Activated CD4-positive, alpha-beta T cell treated with anti-CD3 and anti-CD28 coated beads, Interleukin-2, Interleukin-4, amounts not matched to agents 100 ng/mL and 50 ng/mL, durations not matched to agents 16 hours and 8 hours (primary cell): ENCODE data around the gene PEX11G.
A peak's percentile ranks its signal among the peaks of the same experiment; 100 is the strongest.

Experiments used
- DNase-seq: peaks from one replicate; pipeline ENCODE4 v3.0.0-alpha.2; 2020; ENCODE audit warnings: low spot score

PEX11G gene

DNA sequence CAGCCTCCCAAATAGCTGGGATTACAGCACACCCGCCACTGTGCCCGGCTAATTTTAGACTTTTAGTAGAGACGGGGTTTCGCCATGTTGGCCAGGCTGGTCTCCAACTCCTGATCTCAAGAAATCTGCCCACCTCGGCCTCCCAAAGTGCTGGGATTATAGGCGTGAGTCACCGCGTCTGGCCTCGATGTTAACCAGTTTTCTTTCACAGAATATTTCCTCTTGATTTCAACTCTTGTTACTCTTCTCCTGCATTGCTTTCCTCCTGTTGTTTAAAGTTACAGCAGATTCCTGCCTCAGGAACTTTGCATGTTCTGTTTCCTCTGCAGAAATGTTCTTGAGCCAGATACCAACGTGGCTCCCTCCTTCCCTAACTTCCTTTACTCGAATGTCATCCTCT lies 3.7 kb upstream of the PEX11G start:
- no peak for DNase-seq

DNA sequence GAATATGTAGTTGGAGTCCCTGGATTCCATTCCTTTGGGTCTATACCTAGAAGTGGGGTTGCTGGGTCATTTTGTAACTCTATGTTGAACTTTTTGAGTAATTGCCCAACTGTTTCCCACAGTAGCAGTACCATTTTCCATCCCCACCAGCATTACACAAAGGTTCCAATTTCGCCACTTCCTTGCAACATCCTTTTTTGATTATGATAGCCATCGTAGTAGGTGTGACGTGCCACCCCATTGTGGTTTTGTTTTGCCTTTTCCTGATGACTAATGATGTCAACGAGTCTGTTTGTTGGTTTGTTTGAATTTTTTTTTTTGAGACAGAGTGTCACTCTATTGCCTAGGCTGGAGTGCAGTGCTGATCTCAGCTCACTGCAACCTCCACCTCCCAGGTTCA lies 3.3 kb upstream of the PEX11G start:
- DNase-seq, result peak; percentile 87

DNA sequence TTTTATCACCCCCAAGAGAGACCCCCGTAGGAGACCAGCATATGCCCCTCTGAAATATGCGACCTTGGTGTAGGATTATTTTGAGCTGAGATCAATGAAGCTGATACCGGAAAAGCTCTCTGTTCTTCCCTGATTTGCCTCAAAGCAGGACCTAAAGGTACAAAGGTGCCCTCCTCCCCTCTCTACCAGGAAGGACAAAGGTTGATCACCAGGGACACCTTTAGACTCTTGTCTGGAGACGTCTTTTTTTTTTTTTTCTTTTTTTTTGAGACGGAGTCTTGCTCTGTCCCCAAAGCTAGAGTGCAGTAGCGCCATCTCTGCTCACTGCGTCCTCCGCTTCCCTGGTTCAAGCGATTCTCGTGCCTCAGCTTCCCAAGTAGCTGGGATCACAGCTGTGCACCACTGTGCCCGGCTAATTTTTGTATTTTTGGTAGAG lies 792 bp upstream of the PEX11G start:
- DNase-seq, result no peak

DNA sequence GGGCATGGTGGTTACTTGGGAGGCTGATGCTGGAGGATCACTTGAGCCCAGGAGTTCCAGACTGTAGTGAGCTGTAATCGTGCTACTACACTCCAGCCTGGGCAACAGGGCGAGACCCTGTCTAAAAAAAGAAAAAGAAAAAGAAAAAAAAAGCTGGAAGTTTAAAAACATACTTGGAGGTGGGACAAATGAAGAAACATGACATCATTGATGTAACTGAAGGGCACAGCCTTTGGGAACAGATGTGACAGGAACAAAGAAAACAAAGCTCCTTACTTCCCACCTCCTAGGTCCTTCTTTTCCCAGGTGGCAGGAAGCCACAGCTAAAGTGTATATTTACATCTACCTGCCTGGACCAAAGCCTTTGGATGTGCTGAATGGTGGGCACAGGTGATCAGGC lies 1.9 kb downstream of the PEX11G start:
- DNase-seq, result no peak

DNA sequence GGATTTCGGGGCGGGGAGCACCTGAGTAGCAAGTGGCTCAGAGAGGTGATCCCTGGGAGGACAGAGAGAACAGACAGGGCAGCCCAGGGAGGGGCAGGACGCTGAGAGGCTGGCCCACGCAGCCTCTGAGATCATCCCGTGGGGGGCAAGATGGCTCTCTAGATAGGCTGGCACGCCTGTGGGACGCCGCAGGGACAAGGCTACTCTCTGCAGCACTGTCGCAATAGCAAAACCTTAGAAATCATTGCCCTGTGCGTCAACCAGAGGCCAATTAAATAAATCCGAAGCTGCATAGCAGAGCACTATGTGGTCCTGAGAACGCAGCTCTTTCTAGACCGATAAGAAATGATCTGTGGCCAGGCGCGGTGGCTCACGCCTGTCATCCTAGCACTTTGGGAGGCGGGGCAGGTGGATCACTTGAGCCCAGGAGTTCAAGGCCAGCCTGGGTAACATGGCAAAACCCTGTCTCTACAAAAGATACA lies 5.1 kb downstream of the PEX11G start:
- no peak for DNase-seq

DNA sequence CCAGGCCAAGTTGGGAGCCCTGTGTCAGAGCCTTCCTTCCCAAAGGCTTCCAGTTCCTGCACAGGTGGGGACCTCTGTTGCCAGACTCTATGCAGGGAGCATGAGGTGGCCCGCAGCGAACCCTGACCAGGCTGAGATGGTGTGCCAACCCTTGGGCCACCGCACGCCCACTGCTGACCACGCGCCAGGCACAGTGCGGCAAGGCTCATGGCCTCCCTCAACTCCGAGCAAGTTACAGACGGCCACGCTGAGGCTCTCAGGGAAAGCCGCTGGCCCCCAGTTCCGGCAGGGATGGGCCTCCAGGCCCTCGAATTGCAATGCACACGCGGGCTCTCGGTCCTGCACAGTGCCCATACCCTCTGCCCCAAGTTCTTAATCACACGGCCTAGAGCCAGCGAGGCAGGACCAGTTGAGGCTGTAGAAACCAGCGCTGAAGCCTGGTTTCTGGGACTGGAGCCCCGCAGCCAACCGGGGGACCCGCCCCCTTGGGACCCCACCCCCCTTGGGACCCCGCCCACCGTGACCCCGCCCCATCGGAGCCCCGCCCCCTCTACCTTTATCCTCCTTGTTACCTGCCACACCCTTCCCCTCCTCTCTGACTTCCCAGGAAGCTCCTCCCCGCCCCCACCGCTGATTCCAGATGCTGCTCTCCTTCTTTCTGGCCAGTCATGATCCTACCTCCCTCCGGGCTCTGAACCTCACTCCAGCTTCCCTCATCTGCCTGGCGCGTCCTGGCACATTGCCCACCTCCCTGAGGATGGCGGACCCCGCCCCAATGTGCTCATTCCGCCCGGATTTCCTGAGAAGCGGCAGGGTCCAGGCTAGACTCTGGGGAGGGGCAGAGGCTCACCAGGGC lies 6.0 kb downstream of the PEX11G start:
- DNase-seq, result no peak

DNA sequence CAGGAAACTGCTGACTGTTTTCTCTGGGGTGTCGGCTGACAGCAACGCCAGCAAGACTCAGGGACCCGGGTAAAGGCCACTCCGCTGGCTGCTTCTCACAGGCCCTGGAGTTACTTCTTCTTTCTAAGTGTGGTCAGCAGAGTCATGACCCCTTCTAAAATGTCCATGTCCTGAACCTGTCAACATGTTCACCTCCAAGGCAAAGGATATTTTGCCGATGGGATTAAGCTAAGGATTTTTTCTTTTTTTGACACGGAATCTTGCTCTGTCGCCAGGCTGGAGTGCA lies 7.9 kb downstream of the PEX11G start:
- DNase-seq, result no peak

DNA sequence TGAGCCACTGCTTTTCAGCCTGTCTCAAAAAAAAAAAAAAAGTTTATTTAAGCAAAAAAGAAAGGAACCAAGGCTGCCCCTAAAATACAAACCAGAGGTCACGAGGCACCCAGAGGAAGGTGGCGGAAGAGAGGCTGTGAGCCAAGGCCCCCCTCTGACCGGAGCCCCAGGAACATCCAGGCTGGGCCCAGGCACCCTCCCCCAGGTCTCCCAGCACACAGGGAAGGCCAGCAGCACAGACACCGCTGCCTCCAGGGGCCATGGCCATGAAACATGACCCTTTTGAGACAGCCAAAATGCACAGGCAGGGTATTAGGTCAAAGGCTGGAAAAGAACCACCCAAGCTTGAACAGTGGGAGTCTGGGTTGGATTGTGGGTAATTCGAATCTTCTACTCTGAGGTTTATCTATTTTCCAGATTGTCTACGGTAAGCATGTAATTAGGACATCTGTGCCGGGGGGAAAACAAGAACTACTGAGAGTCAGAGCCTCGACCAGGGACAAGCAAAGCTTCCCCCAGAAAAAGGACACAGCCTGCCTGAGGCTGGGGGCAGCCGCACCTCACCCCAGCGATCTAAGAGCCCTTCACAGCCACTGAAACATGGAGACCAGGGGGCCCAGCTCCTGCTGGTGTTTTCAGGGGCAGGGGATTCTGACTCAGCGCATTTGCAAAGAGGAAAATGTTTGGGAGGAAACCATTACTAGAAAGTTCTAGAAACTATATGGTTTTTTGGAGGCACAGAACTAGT lies 8.4 kb downstream of the PEX11G start:
- DNase-seq, result no peak

DNA sequence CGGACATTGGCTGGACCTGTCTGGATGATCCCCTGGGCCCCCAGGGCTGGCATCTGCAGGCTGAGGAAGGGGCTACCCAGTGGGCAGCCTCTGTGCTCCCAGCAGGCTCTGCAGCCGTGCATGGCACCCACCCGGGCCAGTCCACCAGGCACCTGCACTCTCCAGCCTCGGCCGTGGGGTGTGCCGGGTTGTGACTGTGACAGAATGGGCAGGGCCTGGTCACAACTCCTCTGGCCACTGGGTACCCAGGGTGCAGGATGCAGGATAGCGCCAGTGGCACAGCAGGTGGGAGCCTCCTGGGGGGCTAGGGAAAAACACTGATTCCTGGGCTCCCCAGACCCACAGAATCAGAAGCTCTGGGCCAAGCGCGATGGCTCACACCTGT lies 10.0 kb downstream of the PEX11G start:
- no peak for DNase-seq

DNA sequence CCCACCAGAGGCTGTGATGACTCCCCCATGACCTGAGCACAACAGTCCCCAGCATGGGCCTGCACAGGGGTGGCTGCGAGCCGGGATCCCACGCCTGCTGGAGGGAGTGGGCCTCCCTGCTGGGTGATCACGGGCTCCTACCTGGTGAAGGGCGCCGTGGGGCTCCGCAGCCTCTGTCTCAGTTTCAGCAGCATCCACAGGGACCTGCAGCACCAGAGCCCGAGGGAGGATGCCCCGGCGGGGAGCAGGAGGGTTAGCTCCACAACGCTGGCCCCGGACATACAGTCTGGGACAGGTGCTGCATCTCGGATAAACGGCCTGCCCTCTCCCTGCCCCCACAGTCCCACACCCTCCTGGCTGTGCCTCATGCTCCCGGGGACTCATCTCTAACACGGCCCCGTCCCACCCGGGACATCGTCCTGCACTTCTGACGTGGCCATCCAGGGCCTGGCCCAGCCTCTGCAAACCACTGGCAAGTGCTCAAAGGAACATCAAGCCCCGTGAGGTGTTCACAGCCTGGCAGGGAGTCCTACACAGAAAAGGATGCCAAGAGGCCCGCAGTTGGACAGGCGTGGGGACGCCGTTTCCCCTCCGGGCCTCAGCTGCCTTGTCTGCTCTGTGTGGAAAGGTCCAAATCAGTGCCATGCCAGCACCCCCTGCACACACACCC lies 10.5 kb downstream of the PEX11G start:
- no peak for DNase-seq

DNA sequence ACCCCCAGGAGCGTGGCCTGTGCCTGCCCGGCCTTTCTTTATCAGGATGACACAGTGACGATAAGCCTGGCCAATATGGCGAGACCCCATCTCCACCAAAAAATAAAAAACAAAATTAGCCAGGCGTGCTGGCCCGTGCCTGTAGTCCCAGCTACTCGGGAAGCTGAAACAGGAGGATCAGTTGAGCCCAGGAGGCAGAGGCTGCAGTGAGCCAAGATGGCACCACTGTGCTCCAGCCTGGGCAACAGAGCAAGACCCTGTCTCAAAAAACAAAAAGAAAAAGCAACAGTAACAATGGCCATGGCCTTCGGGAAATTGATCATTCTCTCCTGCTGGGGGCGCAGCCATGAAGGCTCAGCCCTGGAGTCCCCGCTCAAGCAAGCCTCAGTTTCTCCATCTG lies 11.1 kb downstream of the PEX11G start:
- no peak for DNase-seq

DNA sequence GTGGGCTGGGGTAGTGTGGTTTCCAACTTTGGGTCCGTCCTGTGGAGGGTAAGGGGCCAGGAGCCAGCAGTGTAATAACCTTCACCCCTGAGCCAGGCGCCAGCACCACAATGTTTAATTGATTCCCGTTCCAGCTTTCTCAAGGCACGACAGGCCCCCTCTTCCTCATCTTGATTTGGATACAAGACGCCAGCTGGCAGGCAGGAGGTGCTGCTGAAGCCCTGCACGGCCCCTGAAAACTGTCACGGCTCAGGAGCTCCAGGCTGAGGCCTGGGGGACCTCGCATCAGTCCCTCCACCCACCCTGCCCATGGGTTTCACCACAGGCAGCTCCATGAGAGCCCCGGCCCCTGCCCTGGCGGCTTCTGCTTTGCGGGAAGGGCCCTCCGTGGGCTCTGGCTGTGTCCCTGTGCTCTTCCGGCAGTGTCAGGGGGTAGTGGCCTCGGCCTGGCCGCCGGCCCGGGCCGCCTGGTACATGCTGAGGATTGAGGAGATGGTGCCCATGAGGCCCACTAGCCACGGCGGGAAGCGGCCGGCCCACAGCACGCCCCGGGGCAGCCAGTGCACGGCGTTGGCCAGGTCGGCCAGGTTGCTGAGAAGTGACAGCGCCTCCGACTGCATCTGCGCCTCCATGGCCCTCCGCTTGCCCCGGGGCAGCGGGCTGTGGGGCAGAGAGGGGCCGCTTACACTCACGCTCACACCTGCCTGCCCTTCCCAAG lies 11.9 kb downstream of the PEX11G start:
- no peak for DNase-seq

DNA sequence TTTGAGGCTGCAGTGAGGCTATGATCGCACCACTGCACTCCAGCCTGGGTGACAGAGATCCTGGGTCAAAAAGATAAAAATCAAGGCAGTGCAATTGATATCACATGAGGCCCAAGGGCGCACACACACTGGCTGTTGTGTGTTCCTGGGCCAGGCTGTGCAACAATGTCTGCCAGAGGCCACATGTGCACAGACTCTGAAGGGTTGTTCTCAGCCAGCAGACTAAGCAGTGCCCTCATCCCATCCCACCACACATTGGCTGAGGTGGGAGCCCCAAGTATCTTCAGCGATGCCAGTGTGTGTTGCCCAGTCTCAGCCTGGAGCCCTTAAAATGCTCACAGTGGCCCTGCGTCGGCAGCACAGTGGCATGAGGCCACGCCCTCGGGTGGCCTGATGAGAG lies 12.6 kb downstream of the PEX11G start:
- DNase-seq, result no peak

DNA sequence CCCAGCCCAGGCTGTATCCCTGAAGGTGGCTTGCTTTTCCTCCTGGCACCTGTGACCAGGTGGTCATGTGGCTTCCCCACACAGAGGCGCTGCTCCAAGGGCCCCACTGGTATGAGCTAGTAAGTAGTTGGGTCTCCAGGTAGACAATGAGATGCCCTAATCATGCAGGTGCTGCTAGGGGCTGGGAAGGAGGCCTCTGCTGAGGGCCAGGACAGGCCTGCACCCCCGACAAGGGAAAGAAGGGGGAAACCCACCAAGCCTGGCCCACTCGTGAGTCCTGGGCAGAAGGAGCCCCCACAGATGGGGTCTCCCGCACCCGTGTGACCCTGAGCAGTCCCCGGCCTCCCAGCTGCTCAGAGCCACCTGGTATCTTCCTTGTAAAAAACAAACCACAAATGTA lies 13.2 kb downstream of the PEX11G start:
- DNase-seq, result no peak

DNA sequence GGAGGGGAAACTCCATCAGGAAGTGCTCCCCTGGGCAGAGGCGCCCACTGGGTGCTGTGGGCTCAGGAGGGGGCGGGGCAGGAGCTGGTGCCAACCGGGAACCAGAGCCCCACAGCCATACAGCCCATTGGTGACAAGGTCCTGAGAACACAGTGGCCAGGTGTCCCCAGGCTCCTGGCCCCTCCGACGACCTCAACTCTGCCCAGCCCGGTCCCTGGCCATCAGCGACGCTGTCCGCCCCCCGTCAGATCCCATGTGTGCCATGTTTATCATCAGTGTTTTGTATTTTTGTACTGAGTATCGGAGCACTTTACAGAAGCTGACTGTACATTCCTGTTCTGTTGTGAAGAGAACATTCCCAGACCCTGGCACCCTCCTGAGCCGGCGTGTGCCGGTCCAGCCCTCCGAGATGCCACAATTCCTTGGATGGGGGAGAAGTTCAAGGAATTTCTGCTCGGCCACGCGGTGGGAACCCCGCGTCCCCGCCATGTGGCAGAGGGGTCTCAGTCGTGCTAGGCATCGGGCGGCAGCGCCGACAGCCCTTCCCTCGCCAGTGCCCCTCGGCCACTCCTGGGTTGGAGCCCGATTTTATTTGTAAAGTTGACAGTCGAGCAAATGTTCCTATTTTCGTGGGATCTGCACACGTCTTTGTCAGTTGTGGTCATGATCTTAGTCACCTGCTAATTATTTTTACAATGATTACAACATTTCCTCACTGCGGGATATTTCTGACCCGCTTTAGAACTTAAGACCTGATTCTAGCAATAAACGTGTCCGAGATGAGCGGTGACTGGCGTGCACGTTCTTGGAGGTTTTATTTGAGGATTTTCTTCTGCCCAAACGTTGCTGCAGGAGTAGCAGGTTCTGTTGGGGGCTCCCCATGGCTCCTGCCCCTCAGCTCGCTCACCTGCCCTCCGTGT lies 16.9 kb downstream of the PEX11G start:
- DNase-seq, result no peak

DNA sequence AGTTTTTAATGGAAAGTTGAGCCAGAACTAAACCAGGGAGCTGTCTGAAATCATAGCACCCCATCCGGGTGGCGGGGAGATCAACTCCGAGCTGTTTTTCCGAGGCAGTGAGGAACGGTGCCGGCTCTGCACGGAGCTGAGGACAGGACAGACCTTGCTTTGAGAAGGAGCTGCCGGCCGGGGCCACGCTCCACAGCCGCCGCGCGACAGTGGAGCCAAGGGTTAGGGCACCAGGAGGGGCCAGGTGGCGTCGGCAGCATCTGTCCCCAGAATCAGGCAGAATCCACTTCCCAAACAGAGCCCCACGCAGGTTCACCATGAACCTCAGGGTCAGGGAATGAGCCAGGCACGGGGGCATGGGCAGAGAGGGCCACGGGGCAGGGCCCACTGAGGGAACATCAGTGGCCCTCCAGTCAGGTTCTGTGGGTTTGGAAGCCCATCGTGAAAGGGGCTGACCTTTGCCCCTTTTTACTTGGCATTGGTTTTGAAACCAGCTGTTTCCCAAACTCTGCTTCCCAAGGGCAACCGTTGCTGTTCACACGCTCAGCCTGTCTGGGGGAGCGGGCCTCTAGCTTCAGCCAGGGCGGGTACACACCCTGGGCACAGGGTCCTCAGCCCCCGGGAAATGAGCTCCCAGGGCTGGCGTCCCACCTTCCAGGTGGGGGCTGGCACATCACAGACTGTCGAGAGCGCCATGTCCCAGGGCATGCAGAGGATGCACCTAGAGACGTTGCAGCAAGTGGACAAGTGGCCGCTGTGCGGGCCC lies 18.1 kb downstream of the PEX11G start:
- DNase-seq, result no peak

DNA sequence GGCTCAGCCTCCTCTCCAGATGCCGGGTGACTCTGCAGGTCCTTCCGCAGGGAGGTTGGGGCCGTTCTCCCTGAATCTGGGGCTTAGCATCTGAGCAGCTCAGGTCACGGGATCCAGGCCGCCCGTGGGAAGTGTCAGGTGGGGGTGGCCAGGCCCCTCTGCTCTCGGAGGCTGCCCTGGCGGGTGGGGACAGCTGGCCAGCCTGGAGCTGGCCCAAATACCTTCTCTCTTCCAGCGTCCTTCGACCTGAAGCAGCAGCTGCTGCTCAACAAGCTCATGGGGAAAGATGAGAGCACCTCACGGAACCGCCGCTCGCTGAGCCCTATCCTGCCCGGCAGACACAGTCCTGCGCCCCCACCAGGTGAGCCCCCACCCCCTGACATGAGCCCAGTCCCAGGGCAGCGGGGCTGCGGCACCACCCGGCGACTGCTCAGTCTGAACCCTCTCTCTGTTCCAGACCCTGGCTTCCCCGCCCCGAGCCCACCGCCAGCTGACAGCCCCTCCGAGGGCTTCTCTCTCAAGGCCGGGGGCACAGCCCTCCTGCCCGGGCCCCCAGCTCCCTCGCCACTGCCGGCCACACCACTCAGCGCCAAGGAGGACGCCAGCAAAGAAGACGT lies 19.1 kb downstream of the PEX11G start:
- no peak for DNase-seq

DNA sequence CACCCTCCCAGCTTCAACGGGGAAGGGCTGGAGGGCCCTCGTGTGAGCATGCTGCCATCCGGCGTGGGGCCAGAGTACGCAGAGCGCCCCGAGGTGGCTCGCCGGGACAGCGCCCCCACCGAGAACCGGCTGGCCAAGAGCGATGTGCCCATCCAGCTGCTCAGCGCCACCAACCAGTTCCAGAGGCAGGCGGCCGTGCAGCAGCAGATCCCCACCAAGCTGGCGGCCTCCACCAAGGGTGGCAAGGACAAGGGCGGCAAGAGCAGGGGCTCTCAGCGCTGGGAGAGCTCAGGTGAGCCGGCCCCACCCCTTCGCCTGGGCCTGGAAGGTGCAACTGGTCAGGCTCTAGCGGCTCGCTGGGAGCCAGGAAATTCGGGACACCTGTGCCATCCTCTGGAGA lies 20.0 kb downstream of the PEX11G start:
- no peak for DNase-seq

DNA sequence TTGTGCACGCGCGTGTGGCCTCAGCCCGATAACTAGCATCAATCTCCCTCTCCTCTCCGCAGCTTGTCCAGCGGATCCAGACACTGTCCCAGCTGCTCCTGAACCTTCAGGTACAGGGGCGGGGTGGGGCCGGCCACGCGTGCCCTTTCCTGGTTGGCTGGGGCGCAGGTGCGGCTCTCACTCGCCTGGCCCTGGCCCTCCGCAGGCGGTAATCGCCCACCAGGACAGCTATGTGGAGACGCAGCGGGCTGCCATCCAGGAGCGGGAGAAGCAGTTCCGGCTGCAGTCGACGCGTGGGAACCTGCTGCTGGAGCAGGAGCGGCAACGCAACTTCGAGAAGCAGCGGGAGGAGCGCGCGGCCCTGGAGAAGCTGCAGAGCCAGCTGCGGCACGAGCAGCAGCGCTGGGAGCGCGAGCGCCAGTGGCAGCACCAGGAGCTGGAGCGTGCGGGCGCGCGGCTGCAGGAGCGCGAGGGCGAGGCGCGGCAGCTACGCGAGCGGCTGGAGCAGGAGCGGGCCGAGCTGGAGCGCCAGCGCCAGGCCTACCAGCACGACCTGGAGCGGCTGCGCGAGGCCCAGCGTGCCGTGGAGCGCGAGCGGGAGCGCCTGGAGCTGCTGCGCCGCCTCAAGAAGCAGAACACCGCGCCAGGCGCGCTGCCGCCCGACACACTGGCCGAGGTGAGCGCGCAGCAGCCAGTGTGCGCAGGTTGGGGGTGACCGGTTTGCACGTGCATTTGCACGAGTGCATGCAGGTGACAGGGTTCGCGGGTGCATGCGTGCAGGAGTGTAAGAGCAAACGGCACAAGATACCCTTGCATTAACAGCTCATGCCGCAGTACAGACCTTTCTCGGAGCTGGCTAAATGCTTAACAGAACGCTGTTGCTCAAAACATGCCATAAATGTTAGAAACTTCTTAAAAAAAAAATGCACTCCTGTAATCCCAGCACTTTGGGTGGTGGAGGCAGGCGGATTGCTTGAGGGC lies 21.5 kb downstream of the PEX11G start:
- DNase-seq, result no peak
